GM18907 (cell line): Measurements from ENCODE around the gene ARID1A.

ENCODE experiments used
- ATAC-seq: cut with Tn5 transposase; IDR thresholded peaks from one replicate; pipeline ENCODE4 v1.9.1; 2021; ENCODE audit warnings: mild to moderate bottlenecking, moderate library complexity; ENCODE audit not compliant: unreplicated experiment

The ARID1A gene

GRCh38 chr1:26754086-26754874 lies 58.5 kb downstream of the ARID1A start:
- ATAC-seq: no peak

- ATAC-seq: no peak
Observed at GRCh38 chr1:26758358-26758757, 62.5 kb downstream of the ARID1A start.

- ATAC-seq: no peak
Observed at GRCh38 chr1:26759531-26759930, 63.7 kb downstream of the ARID1A start.

- ATAC-seq: no peak
Observed at GRCh38 chr1:26761217-26761616, 65.4 kb downstream of the ARID1A start.

- no peak for ATAC-seq
Observed at GRCh38 chr1:26767714-26768113, 71.9 kb downstream of the ARID1A start.

GRCh38 chr1:26768755-26769154 lies 72.9 kb downstream of the ARID1A start:
- no peak for ATAC-seq

GRCh38 chr1:26771285-26771642 lies 75.4 kb downstream of the ARID1A start:
- ATAC-seq: no peak

GRCh38 chr1:26771643-26772321 lies 76.0 kb downstream of the ARID1A start:
- no peak for ATAC-seq

- no peak for ATAC-seq
Observed at GRCh38 chr1:26772687-26773086, 76.9 kb downstream of the ARID1A start.

- ATAC-seq: no peak
Observed at GRCh38 chr1:26774462-26774861, 78.6 kb downstream of the ARID1A start.

- no peak for ATAC-seq
Observed at GRCh38 chr1:26775666-26776065, 79.9 kb downstream of the ARID1A start.

- ATAC-seq: no peak
Observed at GRCh38 chr1:26779098-26779668, 83.4 kb downstream of the ARID1A start.

- ATAC-seq: no peak
Observed at GRCh38 chr1:26780344-26780957, 84.6 kb downstream of the ARID1A start.

- no peak for ATAC-seq
Observed at GRCh38 chr1:26781206-26781825, 85.5 kb downstream of the ARID1A start.

GRCh38 chr1:26782521-26783212 lies 86.9 kb downstream of the ARID1A start:
- ATAC-seq: no peak

GRCh38 chr1:26783646-26784022 lies 87.8 kb downstream of the ARID1A start:
- no peak for ATAC-seq

- ATAC-seq: no peak
Observed at GRCh38 chr1:26784023-26784871, 88.4 kb downstream of the ARID1A start.

- no peak for ATAC-seq
Observed at GRCh38 chr1:26784886-26785285, 89.1 kb downstream of the ARID1A start.

- ATAC-seq: no peak
Observed at GRCh38 chr1:26785611-26786436, 90.0 kb downstream of the ARID1A start.
